GM18870 (cell line): ENCODE measurements around the gene TIMM22.
"Not testable (repeated sequence)": the region's sequence is repeated elsewhere in the genome, so short reads cannot be mapped to it uniquely, and the experiment has no call there.

Experiments
- ATAC-seq: cut with Tn5 transposase; IDR thresholded peaks from one replicate; pipeline ENCODE4 v1.9.1; 2021; ENCODE audit warnings: moderate library complexity; ENCODE audit not compliant: unreplicated experiment

Gene TIMM22

GRCh38 chr17:971861-972260 is 25.1 kb upstream of the TIMM22 start:
- ATAC-seq, result not testable (repeated sequence)

- ATAC-seq, result no peak
These were observed 23.9 kb upstream of the TIMM22 start for GRCh38 chr17:973053-973452.

GRCh38 chr17:974778-975177 is 22.2 kb upstream of the TIMM22 start:
- not testable (repeated sequence) for ATAC-seq

- ATAC-seq, result no peak
These were observed 21.5 kb upstream of the TIMM22 start for GRCh38 chr17:975371-975915.

GRCh38 chr17:976312-976711 is 20.6 kb upstream of the TIMM22 start:
- ATAC-seq, result no peak

GRCh38 chr17:977166-977565 is 19.8 kb upstream of the TIMM22 start:
- ATAC-seq, result no peak

- ATAC-seq, result no peak
These were observed 18.5 kb upstream of the TIMM22 start for GRCh38 chr17:978103-979093.

- no peak for ATAC-seq
These were observed 17.8 kb upstream of the TIMM22 start for GRCh38 chr17:979212-979538.

- ATAC-seq, result no peak
These were observed 17.2 kb upstream of the TIMM22 start, which contains the start of gene NXN for GRCh38 chr17:979539-980405. Gene NXN, minus strand, starts transcription at chr17:979776.

GRCh38 chr17:980406-981291 is 16.3 kb upstream of the TIMM22 start:
- no peak for ATAC-seq

- ATAC-seq, result no peak
These were observed 15.7 kb upstream of the TIMM22 start for GRCh38 chr17:981292-981658.

- no peak for ATAC-seq
These were observed 13.0 kb upstream of the TIMM22 start for GRCh38 chr17:983921-984320.

GRCh38 chr17:986322-986929 is 10.5 kb upstream of the TIMM22 start:
- no peak for ATAC-seq

- no peak for ATAC-seq
These were observed 9.0 kb upstream of the TIMM22 start for GRCh38 chr17:987931-988330.

- no peak for ATAC-seq
These were observed 8.4 kb upstream of the TIMM22 start for GRCh38 chr17:988561-988960.

GRCh38 chr17:992933-993332 is 4.0 kb upstream of the TIMM22 start:
- ATAC-seq, result no peak

GRCh38 chr17:995324-995723 is 1.6 kb upstream of the TIMM22 start:
- not testable (repeated sequence) for ATAC-seq

- no peak for ATAC-seq
These were observed 1.2 kb downstream of the TIMM22 start for GRCh38 chr17:998111-998510.

GRCh38 chr17:1000597-1001461 is 3.9 kb downstream of the TIMM22 start:
- no peak for ATAC-seq
